OCI-LY1 (cell line): ENCODE results near the gene STARD7.

Source experiments
- EZH2 ChIP-seq: fragments of 200-600 bp; sonication (generic), shearing (Covaris generic); IDR thresholded peaks from 2 replicates; pipeline ENCODE4 v1.8.0; 2017; ENCODE audit warnings: borderline replicate concordance, mixed run types, mild to moderate bottlenecking, antibody characterized with exemption, low read length, moderate library complexity, mixed read lengths
- TF ChIP-seq, protein P1 (sequence below): fragments of 200-600 bp; sonication (generic), shearing (Covaris generic); IDR thresholded peaks from 2 replicates; pipeline ENCODE4 v1.5.1; 2017; ENCODE audit warnings: mild to moderate bottlenecking, antibody characterized with exemption, low read length, moderate library complexity, mixed read lengths

GRCh38 chr2:96208143-96209010, at the start of gene STARD7:
- TF ChIP-seq, protein P1, sequence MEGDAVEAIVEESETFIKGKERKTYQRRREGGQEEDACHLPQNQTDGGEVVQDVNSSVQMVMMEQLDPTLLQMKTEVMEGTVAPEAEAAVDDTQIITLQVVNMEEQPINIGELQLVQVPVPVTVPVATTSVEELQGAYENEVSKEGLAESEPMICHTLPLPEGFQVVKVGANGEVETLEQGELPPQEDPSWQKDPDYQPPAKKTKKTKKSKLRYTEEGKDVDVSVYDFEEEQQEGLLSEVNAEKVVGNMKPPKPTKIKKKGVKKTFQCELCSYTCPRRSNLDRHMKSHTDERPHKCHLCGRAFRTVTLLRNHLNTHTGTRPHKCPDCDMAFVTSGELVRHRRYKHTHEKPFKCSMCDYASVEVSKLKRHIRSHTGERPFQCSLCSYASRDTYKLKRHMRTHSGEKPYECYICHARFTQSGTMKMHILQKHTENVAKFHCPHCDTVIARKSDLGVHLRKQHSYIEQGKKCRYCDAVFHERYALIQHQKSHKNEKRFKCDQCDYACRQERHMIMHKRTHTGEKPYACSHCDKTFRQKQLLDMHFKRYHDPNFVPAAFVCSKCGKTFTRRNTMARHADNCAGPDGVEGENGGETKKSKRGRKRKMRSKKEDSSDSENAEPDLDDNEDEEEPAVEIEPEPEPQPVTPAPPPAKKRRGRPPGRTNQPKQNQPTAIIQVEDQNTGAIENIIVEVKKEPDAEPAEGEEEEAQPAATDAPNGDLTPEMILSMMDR: no peak
- no peak for TF ChIP-seq EZH2
